Bronchial epithelial cell (primary cell): ENCODE results near the gene SQSTM1. TPM values are rescaled to one million over a fixed set of nuclear protein-coding genes. Genes with fewer than 3 reads are reported as not detected.

Experiments used
- DNase-seq: peaks from one replicate; pipeline ENCODE4 v3.0.0-alpha.2; 2010; ENCODE audit warnings: low read depth
- FAIRE-seq: peaks from 2 replicates; lab custom pipeline; 2011; peaks lifted over from hg19 to GRCh38; lab: Jason Lieb, UNC
- H3K27me3 ChIP-seq: 2 replicates; pipeline ENCODE4 v1.5.1; 2011; ENCODE audit warnings: low read length; ENCODE audit not compliant: control insufficient read depth, insufficient read depth
- H3K36me3 ChIP-seq: 2 replicates; pipeline ENCODE4 v1.5.1; 2011; ENCODE audit warnings: low read length; ENCODE audit not compliant: control insufficient read depth, insufficient read depth
- H3K4me3 ChIP-seq: 2 replicates; pipeline ENCODE4 v1.5.1; 2011; ENCODE audit warnings: mild to moderate bottlenecking, low read depth, low read length, control low read depth
- total RNA-seq: library from RNA; depleted of rRNA; stranded (reverse); fragments of >200 nt; gene quantifications from 2 replicates; pipeline ENCODE4 v1.2.1, GENCODE V29; 2014
- TF ChIP-seq, protein P1 (sequence below): IDR thresholded peaks from 2 replicates; pipeline ENCODE4 v1.5.1; 2011; ENCODE audit warnings: mild to moderate bottlenecking, moderate library complexity, low read length, control low read depth, inconsistent platforms; ENCODE audit not compliant: insufficient read depth, severe bottlenecking

The SQSTM1 gene
- total RNA-seq, 1 donor from 2014 or later, result 733 TPM

DNA sequence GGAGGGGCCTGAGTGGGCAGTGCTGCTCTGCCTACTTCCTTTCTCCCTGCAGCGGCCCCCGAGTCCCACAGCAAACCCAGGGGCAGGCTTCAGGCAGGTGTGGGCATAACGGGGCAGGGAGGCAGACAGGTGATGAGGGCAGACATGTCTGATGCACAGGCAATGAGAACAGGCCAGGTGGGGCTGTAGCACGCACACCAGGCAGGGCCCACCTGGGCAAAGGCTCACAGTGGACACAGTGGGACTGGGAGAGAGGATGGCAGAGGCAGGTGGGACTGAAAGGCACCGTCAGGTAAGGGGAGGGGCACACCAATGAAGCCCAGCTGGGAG is 21.1 kb upstream of the SQSTM1 start:
- DNase-seq (no peak), FAIRE-seq (no peak)
- TF ChIP-seq, protein P1, sequence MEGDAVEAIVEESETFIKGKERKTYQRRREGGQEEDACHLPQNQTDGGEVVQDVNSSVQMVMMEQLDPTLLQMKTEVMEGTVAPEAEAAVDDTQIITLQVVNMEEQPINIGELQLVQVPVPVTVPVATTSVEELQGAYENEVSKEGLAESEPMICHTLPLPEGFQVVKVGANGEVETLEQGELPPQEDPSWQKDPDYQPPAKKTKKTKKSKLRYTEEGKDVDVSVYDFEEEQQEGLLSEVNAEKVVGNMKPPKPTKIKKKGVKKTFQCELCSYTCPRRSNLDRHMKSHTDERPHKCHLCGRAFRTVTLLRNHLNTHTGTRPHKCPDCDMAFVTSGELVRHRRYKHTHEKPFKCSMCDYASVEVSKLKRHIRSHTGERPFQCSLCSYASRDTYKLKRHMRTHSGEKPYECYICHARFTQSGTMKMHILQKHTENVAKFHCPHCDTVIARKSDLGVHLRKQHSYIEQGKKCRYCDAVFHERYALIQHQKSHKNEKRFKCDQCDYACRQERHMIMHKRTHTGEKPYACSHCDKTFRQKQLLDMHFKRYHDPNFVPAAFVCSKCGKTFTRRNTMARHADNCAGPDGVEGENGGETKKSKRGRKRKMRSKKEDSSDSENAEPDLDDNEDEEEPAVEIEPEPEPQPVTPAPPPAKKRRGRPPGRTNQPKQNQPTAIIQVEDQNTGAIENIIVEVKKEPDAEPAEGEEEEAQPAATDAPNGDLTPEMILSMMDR, result no peak
- peaks cover 38% of the 10 kb centered on the region for H3K36me3 ChIP-seq
- no peaks in the 10 kb centered on the region for H3K27me3 ChIP-seq
- H3K4me3 ChIP-seq, result no peak overlapping the region

DNA sequence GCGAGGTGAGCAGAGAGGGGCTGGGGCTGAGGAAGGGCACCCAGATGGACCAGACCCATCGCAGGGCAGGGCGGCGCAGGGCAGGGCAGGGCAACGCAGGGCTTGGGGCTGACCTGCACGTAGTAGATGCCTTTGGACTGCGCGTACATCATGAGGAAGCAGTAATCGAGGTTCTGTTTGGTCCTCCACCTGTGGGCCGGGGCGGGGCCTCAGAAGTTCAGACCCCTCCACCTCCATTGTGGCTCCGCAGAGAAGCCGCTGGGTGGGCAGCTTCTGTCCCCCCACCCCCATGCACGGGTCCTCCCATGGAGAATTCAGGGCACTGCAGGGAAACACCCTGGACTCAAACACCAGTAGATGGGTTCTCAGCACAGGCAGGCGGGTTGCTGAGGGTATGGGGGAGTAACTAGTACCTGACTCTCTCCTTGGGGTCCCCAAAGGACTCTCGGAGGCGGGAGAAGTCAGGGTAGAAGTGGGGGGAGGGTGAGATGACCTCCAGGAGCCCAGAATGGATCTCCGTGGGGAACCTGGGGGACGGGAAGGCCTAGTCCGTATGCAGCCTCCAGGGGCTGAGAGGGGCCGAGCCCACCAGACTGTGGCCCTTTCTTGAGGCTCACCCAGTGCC is 20.5 kb upstream of the SQSTM1 start:
- DNase-seq, result no peak
- TF ChIP-seq, protein P1, result no peak
- no peak for FAIRE-seq
- no peak overlapping the region for H3K4me3 ChIP-seq
- no peaks in the 10 kb centered on the region for H3K27me3 ChIP-seq
- H3K36me3 ChIP-seq, result peaks cover 40% of the 10 kb centered on the region

DNA sequence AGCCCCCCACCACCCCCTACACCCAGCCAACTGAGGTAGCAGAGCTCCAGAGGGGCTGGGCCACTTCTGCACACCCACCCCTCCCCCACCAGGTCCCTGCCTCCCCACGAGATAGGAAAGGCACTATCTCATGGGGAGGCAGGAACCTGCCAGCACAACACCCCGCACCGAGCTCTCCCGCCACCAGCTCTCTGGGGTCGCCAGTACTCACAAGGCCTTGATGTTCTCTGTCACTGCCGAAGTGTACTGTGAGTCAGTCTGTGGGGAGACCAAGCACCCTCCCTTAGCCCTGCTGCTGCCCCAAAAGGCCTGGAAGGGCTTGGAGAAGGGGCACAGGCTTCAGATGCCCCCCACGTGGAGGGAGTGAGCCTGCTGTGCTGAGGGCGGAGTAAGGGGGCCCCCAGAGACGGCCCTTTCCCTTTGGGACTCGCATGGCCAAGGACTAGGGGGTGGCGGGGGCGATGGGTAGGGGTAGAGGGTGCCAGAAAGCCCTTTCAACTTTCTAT is 20.0 kb upstream of the SQSTM1 start:
- Histone ChIP-seq H3K36me3 (peaks cover 40% of the 10 kb centered on the region), H3K27me3 (no peaks in the 10 kb centered on the region), H3K4me3 (no peak overlapping the region)
- FAIRE-seq (no peak), DNase-seq (no peak)
- TF ChIP-seq, protein P1, result no peak

DNA sequence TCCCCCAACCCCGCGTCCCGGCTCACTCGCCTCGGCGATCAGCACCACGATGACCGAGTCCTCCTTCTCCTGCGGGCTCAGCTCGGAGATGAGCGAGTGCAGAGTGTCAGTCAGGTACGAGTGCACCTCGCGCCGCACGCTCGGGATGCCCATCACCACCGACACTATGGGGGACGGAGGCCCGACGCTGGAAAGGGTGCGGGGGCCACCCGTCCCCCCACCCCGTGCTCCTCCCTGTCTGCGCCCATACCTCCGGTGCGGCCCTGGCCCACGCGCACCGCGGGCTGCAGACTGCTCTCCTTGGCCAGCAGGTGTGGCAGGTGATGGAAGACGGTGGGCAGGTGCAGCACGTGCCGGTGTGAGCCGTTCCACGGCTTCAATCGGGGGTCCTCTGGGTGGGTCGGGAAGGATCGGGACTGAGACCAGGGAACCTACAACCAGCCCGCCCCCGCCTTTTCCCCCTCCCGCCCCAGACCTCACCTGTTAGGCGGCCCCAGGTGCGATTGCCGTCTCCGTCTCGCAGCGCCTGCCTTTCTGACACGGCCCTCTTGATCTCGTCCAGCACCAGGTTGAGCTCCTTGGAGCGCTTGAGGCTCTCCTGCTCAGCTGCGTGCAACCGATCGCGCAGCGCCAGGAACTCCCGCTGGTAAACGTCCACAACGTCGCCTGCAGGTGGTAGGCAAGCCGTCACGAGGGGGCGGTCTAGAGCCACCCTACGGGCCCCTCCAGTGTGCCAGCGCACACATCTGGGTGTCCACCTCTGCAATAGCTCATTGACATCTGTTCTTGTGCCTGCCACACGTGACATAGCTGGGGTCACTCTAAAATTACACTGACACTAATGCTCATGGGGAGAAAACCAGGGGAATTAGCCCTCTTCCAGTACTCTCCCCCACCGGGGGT is 19.1 kb upstream of the SQSTM1 start:
- TF ChIP-seq, protein P1, result peak; percentile 87

DNA sequence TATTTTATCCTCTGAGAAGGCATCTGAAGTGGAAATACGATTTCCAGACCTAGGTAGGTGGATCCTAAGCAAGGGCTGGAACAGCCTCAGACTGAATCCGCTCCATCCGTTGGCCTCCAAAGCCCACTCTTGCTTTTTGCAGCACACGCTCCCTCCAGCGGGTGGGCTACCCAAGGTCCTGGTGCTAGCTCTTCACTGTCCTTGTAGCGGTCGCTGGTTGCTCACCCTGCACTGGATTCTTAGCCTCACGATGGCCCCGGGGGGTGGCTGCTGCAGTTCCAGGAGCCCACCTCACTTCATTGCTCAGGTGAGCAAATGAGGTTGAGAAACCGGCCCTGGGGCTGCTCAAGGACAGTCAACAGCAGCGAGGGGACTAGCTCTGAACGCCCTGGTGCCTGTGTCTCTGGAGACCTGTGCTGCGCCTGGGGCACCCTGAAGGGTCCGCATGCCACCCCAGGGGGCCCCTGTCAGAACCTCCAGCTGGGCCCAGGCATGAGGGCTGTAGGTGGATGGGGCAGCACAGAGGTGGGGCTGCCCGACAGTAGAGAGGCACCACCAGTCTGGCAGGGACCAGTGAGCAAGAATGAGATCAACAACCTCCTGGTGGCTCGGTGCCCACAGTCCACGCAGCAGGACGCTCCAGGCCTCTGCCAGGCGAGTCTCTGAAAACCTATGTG is 18.4 kb upstream of the SQSTM1 start:
- FAIRE-seq (no peak), DNase-seq (peak; percentile 37)
- no peak overlapping the region for H3K4me3 ChIP-seq
- TF ChIP-seq, protein P1, result no peak
- H3K36me3 ChIP-seq, result peaks cover 40% of the 10 kb centered on the region
- H3K27me3 ChIP-seq, result no peaks in the 10 kb centered on the region

More for the DNA sequence above, 19.1 kb upstream of the SQSTM1 start:
- peaks cover 40% of the 10 kb centered on the region for H3K36me3 ChIP-seq
- no peaks in the 10 kb centered on the region for H3K27me3 ChIP-seq
- FAIRE-seq, result no peak
- no peak overlapping the region for H3K4me3 ChIP-seq
- peak; percentile 33 for DNase-seq
